HG02981 (cell line): Measurements from ENCODE around the gene HIVEP2.
A peak's percentile ranks its signal among the peaks of the same experiment; 100 is the strongest.

Source experiments
- ATAC-seq: cut with Tn5 transposase; IDR thresholded peaks from one replicate; pipeline ENCODE4 v1.9.1; 2021; ENCODE audit warnings: mild to moderate bottlenecking, moderate library complexity; ENCODE audit not compliant: unreplicated experiment

HIVEP2 gene

DNA sequence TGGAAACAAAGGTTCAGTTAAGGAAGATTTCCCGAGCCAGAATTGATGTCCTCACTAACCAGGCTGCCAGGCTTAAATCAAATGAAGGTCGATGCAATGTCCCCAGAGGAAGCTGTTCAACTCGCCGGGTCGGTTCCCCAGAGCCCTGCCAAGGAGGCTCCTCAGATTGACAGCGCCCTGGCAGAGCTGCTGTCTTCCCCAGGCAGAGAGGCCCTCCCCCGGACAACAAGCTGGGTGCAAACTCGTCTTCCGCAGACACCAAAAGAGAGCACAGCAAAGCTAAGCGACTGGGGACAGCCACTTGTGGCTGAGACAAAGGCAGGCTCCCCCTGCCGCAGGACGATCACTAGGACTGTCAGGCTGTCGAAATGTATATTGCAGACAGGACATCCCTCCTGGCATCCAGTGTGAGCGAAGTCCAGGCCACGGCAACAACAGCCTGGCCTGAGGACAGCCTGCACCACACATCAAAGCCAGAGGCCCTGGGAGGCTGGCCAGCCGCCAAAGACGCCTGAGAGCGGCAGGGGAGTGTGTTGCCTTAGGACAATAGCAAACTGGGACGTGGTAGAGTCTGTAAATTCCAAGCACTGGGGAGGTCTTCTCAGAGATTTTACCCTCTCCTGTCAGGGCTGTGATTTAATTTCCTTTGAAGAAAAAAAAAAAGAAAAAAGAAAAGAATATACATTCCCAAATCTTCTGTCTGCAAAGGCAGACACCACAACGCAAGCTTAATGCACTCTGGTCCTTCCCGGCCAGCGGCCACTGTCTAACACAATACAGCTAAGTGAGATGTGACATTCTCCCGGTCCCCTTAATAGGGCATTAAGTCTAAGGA is 99.1 kb downstream of the HIVEP2 start:
- no peak for ATAC-seq

DNA sequence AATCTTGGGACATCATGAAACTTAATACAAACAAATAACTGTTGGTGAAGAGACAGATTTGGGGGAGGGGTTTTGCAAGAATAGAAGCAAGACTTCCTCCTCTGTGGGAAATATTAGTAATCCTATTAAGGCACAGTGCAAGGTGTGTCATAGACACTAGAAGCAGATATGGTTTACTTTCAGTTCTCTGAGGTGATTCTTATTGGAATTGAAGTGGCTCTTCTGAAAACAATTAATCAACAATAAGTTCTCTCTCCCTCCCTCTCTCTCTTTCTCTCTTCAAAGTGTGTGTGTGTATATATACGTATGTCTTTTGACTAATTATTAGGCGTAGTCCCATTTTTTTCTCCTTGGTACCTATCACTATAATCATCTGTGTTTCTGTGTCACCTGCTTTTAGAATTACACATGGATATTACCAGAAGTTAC is 99.8 kb downstream of the HIVEP2 start:
- peak; percentile 36 for ATAC-seq

GRCh38 chr6:142844065-142844755 is 100.8 kb downstream of the HIVEP2 start:
- peak; percentile 26 for ATAC-seq

DNA sequence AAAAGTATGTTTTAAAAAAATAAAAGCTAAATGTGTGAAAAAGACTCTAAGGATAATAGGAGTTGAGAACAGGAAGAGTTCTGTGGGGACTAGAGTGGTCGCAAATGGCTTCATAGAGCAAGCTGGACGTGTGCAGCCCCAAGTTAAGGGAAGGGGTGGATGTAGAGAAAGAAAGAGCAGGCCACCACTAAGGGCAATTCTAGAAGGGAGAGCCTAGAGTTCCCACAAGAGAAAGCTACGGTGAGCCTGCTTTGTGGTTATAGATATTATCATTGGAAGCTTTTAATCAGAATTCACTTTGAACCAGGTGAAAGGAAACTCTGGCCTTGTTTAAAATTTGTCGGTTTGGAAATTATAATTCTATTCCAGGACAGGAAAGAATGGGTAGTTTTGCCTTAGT is 101.6 kb downstream of the HIVEP2 start:
- ATAC-seq: no peak

DNA sequence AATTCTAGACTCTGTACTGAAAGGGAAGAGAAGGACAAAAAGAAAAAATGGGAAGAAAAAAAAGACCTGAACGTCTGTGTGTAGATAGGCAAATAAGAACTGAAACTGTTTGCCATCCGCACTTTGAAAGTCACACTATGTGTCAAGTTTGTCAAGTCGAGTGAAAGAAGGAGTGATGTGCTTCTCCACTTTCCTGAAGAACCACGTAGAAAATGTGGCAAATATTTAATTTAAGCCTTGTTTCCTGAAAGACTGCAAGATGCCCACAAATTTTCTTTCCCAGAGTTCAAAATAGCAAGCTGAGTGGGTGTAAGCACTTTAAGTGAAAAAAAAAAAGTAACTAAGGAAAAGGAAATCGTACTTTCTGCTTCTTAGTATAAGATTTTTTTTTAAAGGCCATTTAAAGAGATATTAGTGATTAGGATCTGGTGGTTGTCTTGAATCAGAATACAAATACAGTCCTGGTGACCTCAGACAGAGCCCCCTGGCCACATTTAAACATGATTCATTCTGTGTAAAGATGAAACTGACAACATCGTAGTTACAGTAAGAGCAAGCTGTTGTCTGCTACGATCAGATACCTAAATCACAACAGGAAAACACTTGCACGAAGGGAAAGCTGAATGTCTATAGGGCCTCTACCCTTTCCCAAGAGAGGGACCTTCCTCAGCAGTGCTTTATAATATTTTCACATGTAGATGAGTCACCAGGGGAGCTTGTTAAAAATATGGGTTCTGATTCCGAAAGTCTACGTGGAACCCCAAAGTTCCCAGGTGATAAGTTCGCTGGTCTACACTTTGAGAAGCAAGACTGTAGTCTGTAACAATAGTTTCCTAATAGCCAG is 102.3 kb downstream of the HIVEP2 start:
- ATAC-seq: peak; percentile 49

DNA sequence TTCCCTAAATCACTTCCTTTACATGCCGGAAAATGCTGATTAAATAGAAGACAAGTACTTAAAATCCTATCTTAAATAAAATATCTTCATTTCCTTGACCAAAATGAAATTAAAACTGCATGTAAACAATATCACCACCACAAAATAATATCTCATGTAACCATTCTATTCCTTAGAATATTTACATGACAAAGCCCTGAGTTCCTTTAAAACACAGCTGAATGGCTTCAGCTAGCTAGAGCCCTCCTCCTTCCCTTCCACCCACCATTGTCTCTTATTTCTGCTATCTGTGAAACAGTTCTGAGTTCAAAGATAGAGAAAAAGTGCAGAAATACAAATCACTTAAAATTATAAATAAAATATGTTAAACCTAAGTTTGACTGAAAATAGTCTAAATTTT is 103.1 kb downstream of the HIVEP2 start:
- no peak for ATAC-seq

DNA sequence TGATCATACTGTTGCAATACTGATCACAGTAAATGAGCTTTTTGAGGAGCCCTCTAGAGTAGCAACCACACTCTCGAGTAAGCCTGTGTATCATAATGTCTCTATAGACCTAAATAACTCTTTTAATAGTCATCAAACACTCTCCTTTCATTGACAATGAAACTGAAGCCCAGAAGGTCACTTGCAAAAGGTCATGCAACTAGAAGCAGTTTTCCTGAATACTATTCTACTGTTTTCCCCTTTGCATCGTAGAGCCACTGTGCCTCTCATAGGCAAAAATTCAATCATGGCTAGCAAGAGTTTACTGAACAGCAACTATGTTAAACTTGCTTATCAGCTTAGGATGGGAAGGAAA is 105.3 kb downstream of the HIVEP2 start:
- no peak for ATAC-seq

DNA sequence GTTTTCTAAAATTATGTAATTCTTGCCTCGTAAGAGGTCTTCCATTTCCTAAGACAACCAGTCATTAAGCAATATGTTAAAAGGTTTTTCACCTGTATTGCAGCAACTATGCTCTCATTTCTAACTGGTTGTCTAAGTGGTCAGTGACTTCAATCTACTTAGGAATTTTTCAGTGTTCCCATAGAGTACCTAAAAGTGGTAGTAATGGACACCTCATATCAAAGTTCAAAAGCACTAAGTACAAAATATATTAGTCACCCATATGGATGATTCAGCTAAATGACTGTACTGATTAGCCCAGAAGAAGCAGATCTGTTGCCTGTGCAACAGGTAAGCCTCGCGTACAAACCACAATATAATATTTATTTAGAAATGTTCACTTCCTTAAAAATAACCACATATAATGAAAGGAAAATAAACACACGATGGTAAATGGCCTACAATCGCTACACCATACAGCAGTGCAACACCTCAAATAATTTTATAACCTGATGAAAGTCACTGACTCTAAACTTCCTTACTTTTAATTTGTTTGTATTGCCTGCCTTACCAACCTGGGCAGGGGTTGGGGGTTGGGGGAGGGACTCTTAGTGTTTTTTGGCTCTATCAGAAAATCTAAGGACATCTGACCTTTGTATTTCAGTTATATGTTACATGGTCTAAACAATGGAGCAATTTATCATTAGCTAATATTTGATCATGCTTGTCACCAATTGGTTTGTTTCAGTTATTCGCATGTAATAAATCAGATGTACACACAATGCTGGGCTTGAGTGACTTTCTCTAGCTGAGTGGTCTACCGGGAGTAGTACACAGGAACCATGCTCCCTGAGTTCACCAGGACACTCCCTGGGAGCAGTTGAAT is 105.9 kb downstream of the HIVEP2 start:
- no peak for ATAC-seq

- ATAC-seq: no peak
Observed at GRCh38 chr6:142835787-142836535, 109.0 kb downstream of the HIVEP2 start.

DNA sequence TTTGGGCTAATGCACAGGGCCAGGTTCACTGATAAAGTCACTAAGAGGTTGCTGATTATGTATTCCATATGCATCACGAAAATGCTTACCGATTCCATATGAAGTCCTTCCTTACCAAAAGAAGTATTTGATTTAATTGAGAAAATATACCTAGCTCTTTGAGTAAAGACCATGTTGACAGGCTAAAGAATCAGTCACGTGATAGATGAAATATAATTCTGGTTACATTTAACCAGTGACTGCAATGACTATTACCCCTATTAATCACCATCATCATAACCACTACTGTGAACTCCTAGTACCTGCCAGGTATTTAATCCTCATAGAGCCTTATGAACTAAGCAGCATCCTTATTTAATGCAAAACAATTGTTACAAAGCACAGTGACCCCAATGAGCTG is 110.1 kb downstream of the HIVEP2 start:
- ATAC-seq: no peak

- ATAC-seq: no peak
Observed at GRCh38 chr6:142833798-142834197, 111.2 kb downstream of the HIVEP2 start.

DNA sequence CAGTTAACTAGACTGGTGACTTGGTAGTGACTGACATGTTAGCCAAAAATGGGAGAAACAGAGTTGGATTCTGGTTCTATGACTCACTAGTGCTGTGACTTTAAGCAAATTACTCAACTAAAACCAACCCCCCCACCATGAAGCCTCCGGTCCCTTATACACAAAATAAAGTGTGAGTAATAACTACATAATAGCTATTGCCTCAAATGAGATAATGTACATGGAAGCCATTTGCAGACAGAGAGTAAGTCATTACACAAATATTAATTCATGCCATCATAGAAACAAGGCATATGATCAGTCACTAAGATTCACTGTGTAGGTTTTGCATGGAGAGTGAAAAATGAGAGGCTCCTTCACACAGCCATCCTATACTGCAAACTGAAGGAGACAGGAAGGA is 111.9 kb downstream of the HIVEP2 start:
- ATAC-seq: no peak

DNA sequence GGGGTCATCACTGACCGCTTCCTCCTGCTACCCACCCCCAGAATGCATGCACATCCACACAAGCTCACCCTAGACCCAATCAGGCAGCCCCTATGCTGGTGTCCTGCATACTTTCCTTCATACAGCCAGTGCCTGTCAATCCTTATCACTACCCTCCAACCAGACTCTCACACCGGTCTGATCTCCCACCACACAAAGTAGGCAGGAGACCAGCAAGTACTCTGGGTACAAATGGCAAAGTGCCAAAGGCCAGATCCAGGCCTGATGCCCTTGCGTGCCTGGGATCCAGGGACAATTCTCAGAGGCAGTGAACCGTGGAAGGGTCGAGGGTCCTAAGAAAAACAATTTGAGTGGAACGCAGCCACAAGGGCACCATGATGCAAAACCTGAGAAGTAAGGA is 114.2 kb downstream of the HIVEP2 start:
- no peak for ATAC-seq

DNA sequence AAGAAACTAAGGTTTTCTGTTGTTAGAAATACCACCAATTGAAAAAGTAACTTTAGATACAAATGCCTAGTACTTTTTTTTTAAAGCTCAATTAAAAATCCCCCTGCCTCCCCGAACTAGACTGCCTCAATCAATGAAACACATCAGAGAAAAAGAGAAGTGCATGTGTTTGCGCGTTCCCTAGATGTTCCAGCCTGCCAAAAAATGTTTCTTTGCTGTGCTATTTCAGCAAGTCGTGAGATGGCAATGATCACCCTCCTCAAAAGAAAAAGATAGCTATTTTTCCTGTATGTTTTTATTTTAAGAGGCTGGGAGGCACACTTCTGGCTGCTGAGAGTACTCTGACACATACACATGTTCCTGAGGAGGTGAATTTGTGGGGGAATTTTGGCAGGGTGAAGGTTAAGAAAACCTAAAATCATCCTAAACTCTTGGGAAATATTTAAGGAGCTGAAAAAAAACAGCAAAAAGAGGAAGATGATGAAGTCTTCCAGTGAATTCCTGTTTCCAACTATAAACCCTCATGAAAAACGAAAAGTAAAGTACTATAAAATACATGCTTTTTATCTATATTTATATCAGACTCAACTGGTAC is 114.8 kb downstream of the HIVEP2 start:
- ATAC-seq: no peak

GRCh38 chr6:142829556-142829955 is 115.4 kb downstream of the HIVEP2 start:
- ATAC-seq: no peak

GRCh38 chr6:142827991-142828390 is 117.0 kb downstream of the HIVEP2 start:
- ATAC-seq: no peak

DNA sequence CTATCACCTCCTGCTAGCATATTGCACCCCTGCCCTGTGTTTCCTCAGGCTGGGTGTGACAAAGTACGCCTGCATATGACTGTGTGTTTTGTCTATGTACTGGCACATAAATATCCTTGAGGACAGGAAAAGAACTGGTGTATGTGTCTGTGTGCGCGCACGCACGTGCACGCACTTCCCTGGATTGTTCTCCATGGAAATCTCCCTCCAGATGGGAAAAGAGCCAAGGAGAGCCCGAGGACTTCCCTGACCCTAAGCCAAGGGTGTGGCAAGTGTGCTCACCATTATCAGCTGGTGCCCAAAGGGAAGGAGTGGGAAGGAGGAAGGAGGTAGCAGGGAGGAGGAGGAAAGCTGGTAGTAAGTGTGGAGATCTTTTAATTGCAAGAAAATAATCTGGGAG is 117.6 kb downstream of the HIVEP2 start:
- no peak for ATAC-seq

DNA sequence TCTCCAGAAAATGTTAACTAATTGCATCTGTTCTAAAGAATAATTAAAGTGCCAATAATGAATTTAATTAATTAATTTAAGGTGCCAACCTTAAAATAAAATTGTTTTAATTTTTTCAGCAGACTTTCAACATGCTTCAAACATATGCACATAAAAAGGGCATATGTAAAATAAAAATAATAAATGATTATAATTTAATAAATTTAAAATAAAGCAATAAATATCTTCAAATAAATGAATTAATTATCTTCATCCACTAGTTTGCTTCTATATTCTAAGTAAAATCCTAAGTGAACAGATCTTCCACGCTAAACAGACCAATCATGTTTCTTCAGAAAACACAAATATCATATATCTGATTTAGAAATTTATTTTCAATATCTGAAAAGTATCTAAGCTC is 119.2 kb downstream of the HIVEP2 start:
- ATAC-seq: no peak

DNA sequence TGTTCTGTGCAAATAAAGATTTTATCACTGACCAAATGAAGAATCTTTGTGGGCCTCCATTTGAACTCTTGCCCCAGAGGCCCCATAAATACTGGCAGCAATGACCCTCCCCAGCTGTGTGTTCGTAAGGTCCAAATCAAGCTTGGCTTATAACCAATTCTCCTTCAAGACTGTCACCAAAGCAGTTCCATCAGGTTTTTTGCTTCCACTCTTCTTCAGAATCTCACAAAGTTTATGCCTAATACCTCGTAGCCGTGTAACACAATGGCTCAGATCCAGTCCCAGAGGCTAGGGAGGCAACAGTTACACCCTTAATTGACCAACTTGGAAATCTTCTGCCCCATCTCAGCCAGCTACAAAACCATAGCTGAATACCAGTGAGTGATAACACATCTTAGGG is 120.5 kb downstream of the HIVEP2 start:
- ATAC-seq: no peak
